Thymus (tissue), 14 donors: ENCODE measurements around the gene MYBPHL. TPM values are rescaled to one million over a fixed set of nuclear protein-coding genes. Genes with fewer than 3 reads are reported as not detected.

Experiments
- DNase-seq, 9 donors: peaks; one replicate each; pipeline ENCODE4 v3.0.0-alpha.2; 2013; ENCODE audit warnings: low spot score in 9 of 9, low read depth in 6 of 9, missing footprints in 1 of 9
- H3K27ac ChIP-seq, 2 donors: one replicate each; pipeline ENCODE4 v1.5.1; 2013; ENCODE audit warnings: control low read depth in 1 of 2, low read depth in 1 of 2, low read length in 1 of 2, mild to moderate bottlenecking in 1 of 2, moderate library complexity in 1 of 2
- H3K27me3 ChIP-seq, 2 donors: one replicate each; pipeline ENCODE4 v1.5.1; 2013; ENCODE audit warnings: low read length in 1 of 2; ENCODE audit not compliant: control insufficient read depth in 2 of 2, insufficient read depth in 1 of 2
- H3K36me3 ChIP-seq, 2 donors: one replicate each; pipeline ENCODE4 v1.5.1; 2013; ENCODE audit warnings: low read length in 1 of 2, mild to moderate bottlenecking in 1 of 2, moderate library complexity in 1 of 2; ENCODE audit not compliant: control insufficient read depth in 2 of 2, insufficient read depth in 2 of 2
- H3K4me1 ChIP-seq, 2 donors: one replicate each; pipeline ENCODE4 v1.5.1; 2013; ENCODE audit warnings: low read length in 2 of 2; ENCODE audit not compliant: control insufficient read depth in 2 of 2, insufficient read depth in 2 of 2
- H3K4me3 ChIP-seq, 2 donors: one replicate each; pipeline ENCODE4 v1.5.1; 2013; ENCODE audit warnings: low read length in 2 of 2, control low read depth in 1 of 2, mild to moderate bottlenecking in 1 of 2
- H3K9me3 ChIP-seq, 2 donors: one replicate each; pipeline ENCODE4 v1.5.1; 2013; ENCODE audit warnings: low read length in 1 of 2, mild to moderate bottlenecking in 1 of 2; ENCODE audit not compliant: control insufficient read depth in 2 of 2, insufficient read depth in 1 of 2
- WGBS: extraction: QIAGEN DNeasy Blood & Tissue Kit; methylation state at CpG from one replicate; pipeline ENCODE4 v1.1.7; 2013; 5-methylcytosine and 5-hydroxymethylcytosine counted together
- long read RNA-seq, 10 donors: transcript quantifications; one replicate each; lab custom pipeline, GENCODE V29; 2026
- polyA plus RNA-seq: library from polyadenylated mRNA; stranded (reverse); fragments of 200-250 nt; gene quantifications from one replicate; pipeline ENCODE4 v1.2.3, GENCODE V29; 2013
- total RNA-seq: library from RNA; stranded (reverse); fragments of 120-200 nt; gene quantifications from one replicate; pipeline ENCODE4 v1.2.4, GENCODE V29; 2013
- donor health status: healthy.

The MYBPHL gene
- total RNA-seq: 0.09 TPM
- polyA plus RNA-seq: 0.43 TPM
- long read RNA-seq, donor 1: 0 reads
- long read RNA-seq, donor 2, partial matches to known transcripts: 20 of 20 reads
- long read RNA-seq, donor 2, other reads (novel, unspliced or antisense): 0 of 20 reads
- long read RNA-seq, donor 3: 0 reads
- long read RNA-seq, donor 4: 0 reads
- long read RNA-seq, donor 5: 0 reads
- long read RNA-seq, donor 6: 0 reads
- long read RNA-seq, donor 7: 0 reads
- long read RNA-seq, donor 8: 0 reads
- long read RNA-seq, donor 9: 0 reads
- long read RNA-seq, donor 10: 0 reads

- H3K9me3 ChIP-seq: no peaks in the 10 kb centered on the region
- WGBS: 84% methylated on average over 7 of the region's 7 CpGs
- no peak within 1 kb of the TSS for H3K4me3 ChIP-seq
- H3K4me1 ChIP-seq: no peaks in the 10 kb centered on the region
- DNase-seq: no peak
- H3K27me3 ChIP-seq: no peaks in the 10 kb centered on the region
- H3K36me3 ChIP-seq: no peaks in the 10 kb centered on the region
- no peak within 1 kb of the TSS for H3K27ac ChIP-seq
Measured at GRCh38 chr1:109306832-109307273, at the start of gene MYBPHL. TSS of gene MYBPHL (minus strand) at chr1:109307011. CDS start at chr1:109306991, 20 bp downstream.

DNA sequence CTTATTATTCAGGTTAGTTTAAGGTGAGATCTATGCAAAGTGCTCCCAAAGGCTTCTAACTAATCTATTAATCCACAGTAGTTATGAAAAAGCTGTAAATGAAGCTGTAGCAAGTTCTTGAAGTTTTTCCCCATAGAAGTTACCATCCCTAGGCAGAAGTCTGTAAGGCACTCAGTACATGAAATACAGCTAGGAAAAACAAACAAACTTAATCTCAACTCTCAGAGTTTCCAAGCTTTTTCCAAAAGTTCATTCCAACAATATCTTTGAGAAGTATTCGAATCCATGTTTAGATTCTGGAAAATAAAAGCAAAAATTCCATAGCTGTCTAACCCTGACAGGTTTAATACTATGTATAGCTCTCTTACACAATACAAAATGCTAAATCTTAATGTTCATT is 49.7 kb upstream of the MYBPHL start:
- no peaks in the 10 kb centered on the region for H3K27me3 ChIP-seq
- WGBS: 95% methylated on average over 1 of the region's 1 CpG
- H3K4me3 ChIP-seq: no peak overlapping the region
- DNase-seq: no peak
- peaks cover 1 to 3% of the 10 kb centered on the region in 2 donors for H3K36me3 ChIP-seq
- no peaks in the 10 kb centered on the region for H3K9me3 ChIP-seq
- no peaks in the 10 kb centered on the region for H3K4me1 ChIP-seq
- H3K27ac ChIP-seq: no peak overlapping the region

DNA sequence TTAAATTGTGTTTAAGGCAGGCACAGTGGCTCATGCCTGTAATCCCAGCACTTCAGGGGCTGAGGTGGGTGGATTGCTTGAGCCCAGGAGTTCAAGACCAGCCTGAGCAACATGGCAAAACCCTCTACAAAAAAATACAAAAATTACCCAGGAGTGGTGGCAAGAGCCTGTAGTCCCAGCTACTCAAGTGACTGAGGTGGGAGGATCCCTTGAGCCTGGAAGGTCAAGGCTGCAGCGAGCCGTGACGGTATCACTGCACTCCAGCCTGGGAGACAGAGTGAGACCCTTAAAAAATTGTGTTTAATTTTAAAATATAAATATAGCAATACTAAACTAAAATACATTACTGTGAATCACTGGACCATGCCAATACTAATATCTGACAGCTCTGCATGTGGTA is 48.1 kb upstream of the MYBPHL start:
- Histone ChIP-seq H3K4me1 (no peaks in the 10 kb centered on the region), H3K27ac (no peak overlapping the region), H3K9me3 (no peaks in the 10 kb centered on the region), H3K36me3 (peaks cover 4 to 6% of the 10 kb centered on the region in 2 donors), H3K4me3 (no peak overlapping the region), H3K27me3 (no peaks in the 10 kb centered on the region)
- WGBS: 97% methylated on average over 3 of the region's 3 CpGs
- DNase-seq: no peak

DNA sequence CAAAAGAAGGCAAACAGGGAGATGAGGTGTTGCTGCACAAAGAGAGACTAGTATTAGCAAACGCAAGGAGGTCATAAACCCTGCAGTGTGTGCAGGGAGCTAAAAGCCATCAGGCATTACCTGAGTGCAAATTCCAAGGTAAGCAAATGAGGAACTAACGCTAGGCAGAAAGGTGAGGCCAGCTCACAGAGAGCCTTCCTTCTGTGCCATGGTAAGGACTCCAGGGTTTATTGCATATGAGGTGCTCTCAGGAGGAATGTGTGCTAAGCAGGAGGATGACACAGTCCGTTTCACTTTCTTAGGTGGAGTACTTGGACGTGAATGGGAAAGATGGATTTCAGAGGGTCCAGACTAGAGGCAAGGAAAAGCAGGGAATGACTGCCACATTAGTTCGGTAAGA is 44.6 kb upstream of the MYBPHL start:
- no peaks in the 10 kb centered on the region for H3K9me3 ChIP-seq
- DNase-seq: no peak
- no peaks in the 10 kb centered on the region for H3K4me1 ChIP-seq
- H3K36me3 ChIP-seq: peaks cover 4 to 6% of the 10 kb centered on the region in 2 donors
- no peaks in the 10 kb centered on the region for H3K27me3 ChIP-seq
- H3K27ac ChIP-seq: no peak overlapping the region
- no peak overlapping the region for H3K4me3 ChIP-seq
- 97% methylated on average over 5 of the region's 5 CpGs for WGBS

- H3K36me3 ChIP-seq: peaks cover 4 to 6% of the 10 kb centered on the region in 2 donors
- WGBS: 100% methylated on average over 1 of the region's 1 CpG
- DNase-seq: no peak
Measured at GRCh38 chr1:109350655-109351054, 43.8 kb upstream of the MYBPHL start.

DNA sequence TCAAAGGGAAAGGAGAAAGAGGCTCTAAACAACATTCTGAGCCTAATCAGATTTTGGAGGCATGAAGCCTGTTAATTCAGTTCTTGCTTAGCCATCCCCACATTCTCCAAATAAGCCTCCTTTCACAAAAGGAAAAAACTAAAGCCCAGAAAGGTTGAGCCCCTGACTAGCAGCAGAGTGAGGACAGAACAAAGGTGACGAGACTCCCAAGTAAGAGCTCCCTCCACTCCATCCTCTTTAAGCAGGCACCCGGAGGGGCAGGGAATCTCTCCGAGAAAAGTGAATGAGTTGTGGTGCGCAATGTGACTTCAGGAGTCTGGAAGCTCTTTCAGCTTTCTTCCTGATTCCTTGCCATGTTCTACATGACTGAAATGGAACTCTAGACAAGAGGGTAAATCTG is 43.4 kb upstream of the MYBPHL start:
- no peaks in the 10 kb centered on the region for H3K4me1 ChIP-seq
- no peak for DNase-seq
- 95% methylated on average over 4 of the region's 4 CpGs for WGBS
- peaks cover 6% of the 10 kb centered on the region in 2 donors for H3K36me3 ChIP-seq
- H3K9me3 ChIP-seq: no peaks in the 10 kb centered on the region
- no peaks in the 10 kb centered on the region for H3K27me3 ChIP-seq
- H3K27ac ChIP-seq: no peak overlapping the region
- H3K4me3 ChIP-seq: no peak overlapping the region

More at GRCh38 chr1:109350655-109351054, 43.8 kb upstream of the MYBPHL start:
- no peaks in the 10 kb centered on the region for H3K27me3 ChIP-seq
- H3K4me1 ChIP-seq: no peaks in the 10 kb centered on the region
- no peak overlapping the region for H3K27ac ChIP-seq
- no peak overlapping the region for H3K4me3 ChIP-seq
- no peaks in the 10 kb centered on the region for H3K9me3 ChIP-seq

GRCh38 chr1:109347511-109347910 is 40.7 kb upstream of the MYBPHL start:
- no peak overlapping the region for H3K27ac ChIP-seq
- WGBS: 96% methylated on average over 6 of the region's 6 CpGs
- H3K9me3 ChIP-seq: no peaks in the 10 kb centered on the region
- no peaks in the 10 kb centered on the region for H3K4me1 ChIP-seq
- no peak overlapping the region for H3K4me3 ChIP-seq
- H3K36me3 ChIP-seq: peaks cover 6 to 7% of the 10 kb centered on the region in 2 donors
- H3K27me3 ChIP-seq: no peaks in the 10 kb centered on the region
- DNase-seq: no peak

DNA sequence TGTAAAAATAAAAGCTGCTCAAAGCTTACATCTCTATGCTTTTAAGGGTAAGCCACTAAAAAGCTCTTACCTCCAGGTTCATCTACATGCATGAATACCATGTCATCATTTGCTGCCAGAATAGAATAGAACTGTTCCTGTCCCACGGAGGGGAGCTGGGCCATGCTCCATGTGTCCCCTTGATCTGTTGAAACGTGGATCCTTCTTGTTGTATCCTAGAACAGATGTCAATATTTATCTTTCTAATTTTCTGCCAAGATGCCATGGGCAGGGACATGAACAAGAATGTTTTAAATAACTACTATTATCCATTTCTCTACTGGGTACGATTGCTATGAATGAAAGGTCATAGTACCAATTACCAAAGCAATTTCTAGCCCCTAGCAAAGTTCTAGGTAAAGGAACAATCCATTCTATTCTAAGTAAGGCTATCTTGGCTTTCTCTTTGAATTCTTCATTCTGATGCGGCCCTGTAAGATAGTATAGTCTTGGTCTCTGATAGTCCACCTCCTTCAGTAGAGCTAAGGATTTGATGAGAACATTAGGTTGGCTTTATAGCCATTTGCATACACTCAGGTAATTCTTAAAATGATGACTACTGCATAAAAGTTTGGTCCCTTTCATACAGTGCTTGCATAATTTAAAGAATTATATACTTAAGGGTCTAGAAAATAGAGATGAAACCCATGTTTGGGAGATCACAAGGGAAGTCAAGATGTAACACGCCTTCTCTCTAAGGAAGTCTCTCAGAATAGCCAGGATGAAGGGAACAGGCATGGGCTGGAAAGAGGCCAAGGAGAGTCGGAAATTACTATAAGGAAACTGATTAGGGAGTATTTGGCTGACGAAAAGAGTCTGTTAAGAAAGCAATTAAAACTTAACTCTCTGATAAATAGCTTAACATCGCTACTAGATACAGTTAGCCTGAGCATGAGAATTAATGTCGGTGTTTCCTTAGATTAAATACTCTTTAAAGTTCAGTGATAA is 35.4 kb upstream of the MYBPHL start:
- Histone ChIP-seq H3K27ac (no peak overlapping the region), H3K9me3 (no peaks in the 10 kb centered on the region), H3K4me3 (no peak overlapping the region), H3K27me3 (no peaks in the 10 kb centered on the region), H3K36me3 (peaks cover 5 to 13% of the 10 kb centered on the region in 2 donors), H3K4me1 (no peaks in the 10 kb centered on the region)
- 94% methylated on average over 9 of the region's 9 CpGs for WGBS
- no peak for DNase-seq

DNA sequence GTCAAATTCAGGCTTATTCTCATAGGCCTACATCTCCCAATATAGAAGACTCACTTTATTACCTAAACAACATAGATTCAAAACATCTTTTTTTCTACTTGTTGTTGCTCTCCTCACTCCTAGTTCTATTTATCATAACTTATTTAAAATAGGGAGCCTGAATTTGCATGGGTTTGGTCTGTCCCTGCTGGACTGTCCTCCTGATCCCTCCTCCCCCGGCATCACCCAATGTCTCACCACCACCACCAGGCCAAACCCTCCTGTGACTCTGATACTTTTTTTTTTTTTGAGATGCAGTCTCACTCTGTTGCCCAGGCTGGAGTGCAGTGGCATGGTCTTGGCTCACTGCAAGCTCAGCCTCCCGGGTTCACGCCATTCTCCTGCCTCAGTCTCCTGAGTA is 31.8 kb upstream of the MYBPHL start:
- no peak for DNase-seq
- no peaks in the 10 kb centered on the region for H3K27me3 ChIP-seq
- WGBS: 100% methylated on average over 3 of the region's 3 CpGs
- no peak overlapping the region for H3K4me3 ChIP-seq
- H3K9me3 ChIP-seq: no peaks in the 10 kb centered on the region
- H3K36me3 ChIP-seq: peaks cover 11 to 21% of the 10 kb centered on the region in 2 donors
- H3K27ac ChIP-seq: no peak overlapping the region
- no peaks in the 10 kb centered on the region for H3K4me1 ChIP-seq
